GM12865 (cell line): ENCODE data around the gene FGF23.
A peak's percentile ranks its signal among the peaks of the same experiment; 100 is the strongest.

Source experiments
- DNase-seq: peaks from one replicate; pipeline ENCODE4 v3.0.0; 2010; ENCODE audit warnings: low read depth
- H3K4me3 ChIP-seq: 2 replicates; pipeline ENCODE4 v1.5.1; 2011; ENCODE audit warnings: mild to moderate bottlenecking, low read depth, low read length, control low read depth
- TF ChIP-seq, protein P1 (sequence below): IDR thresholded peaks from 2 replicates; pipeline ENCODE4 v1.5.1; 2011; ENCODE audit warnings: low read length, control low read depth, low read depth, inconsistent platforms; ENCODE audit not compliant: insufficient read depth; ENCODE audit errors: missing control alignments

The FGF23 gene

GRCh38 chr12:4322726-4323125, 56.8 kb downstream of the FGF23 start:
- H3K4me3 ChIP-seq, result peak overlapping the region; percentile 70
- no peak for DNase-seq
- TF ChIP-seq, protein P1, sequence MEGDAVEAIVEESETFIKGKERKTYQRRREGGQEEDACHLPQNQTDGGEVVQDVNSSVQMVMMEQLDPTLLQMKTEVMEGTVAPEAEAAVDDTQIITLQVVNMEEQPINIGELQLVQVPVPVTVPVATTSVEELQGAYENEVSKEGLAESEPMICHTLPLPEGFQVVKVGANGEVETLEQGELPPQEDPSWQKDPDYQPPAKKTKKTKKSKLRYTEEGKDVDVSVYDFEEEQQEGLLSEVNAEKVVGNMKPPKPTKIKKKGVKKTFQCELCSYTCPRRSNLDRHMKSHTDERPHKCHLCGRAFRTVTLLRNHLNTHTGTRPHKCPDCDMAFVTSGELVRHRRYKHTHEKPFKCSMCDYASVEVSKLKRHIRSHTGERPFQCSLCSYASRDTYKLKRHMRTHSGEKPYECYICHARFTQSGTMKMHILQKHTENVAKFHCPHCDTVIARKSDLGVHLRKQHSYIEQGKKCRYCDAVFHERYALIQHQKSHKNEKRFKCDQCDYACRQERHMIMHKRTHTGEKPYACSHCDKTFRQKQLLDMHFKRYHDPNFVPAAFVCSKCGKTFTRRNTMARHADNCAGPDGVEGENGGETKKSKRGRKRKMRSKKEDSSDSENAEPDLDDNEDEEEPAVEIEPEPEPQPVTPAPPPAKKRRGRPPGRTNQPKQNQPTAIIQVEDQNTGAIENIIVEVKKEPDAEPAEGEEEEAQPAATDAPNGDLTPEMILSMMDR, result no peak

DNA sequence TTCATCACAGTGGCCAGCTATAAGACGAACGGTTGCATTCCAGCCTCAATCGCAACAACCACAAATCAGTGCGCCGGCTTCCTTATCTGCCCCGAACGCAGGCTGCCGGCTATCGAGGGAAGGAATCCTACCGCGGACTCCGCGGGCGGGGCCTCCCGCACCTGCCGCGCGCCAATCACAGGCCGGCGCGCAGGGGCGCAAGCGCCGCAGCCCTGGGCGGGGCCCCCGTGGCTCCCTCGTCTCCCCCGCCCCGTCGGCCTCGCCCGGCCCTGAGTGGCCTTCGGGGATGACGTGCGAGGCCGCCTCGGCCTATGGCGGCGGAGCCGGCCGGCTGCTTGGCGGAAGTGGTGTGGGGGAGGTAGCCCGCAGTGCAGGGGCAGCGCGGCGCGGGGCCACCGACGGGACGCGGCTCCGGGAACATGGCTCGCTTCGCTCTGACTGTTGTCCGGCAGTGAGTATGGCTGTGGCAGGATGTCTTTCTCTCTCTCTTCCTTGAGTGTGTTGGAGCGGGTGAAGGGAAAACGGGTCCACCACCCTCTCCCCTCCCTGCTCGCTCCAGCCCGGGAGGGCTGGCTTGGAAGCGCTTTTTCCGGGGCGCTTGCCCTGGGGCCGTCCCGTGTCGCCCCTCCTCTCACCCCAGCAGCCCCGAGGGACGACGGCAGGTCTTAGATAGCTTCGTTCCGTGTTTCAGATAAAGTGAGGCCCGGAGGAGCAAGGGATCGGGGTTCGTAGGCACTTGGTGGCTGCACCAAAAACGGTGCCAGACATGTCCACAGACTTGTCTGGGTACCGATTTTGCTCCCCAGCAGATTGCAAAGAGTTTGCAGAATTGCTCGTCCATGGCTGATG, 58.4 kb downstream of the FGF23 start, which contains the start of gene TIGAR:
Gene TIGAR, plus strand, starts transcription at position 361 of the 849 bp plus-strand sequence. Its CDS starts 59 bp downstream, at position 420.
- DNase-seq, result peak; percentile 97
- TF ChIP-seq, protein P1, result no peak

DNA sequence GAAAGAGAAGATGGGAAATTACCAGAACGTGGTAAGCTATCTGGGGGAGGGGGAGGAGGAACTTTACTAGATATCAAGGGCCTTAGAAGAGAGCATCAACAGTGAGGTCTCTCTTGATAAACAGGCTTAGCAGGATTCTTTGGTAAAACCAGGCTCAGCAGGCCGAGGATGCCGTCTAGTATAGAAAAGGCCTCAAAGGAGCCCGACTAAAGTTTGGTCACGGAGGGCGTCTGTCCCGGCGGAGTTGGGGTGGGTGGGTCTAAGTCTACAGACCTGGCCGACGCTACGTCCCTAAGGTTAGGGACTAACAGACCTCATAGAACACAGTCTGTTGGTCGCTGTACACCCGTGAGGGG, 59.0 kb downstream of the FGF23 start:
- peak overlapping the region; percentile 80 for H3K4me3 ChIP-seq
- DNase-seq, result no peak
- TF ChIP-seq, protein P1, result no peak

More for the DNA sequence above, 58.4 kb downstream of the FGF23 start, which contains the start of gene TIGAR:
- peak within 1 kb of the TSS; percentile 80 for H3K4me3 ChIP-seq
